ENCODE data around the gene RNASE12. TPM values are rescaled to one million over a fixed set of nuclear protein-coding genes. Genes with fewer than 3 reads are reported as not detected.

The RNASE12 gene, protein sequence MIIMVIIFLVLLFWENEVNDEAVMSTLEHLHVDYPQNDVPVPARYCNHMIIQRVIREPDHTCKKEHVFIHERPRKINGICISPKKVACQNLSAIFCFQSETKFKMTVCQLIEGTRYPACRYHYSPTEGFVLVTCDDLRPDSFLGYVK
- total RNA-seq (not detected), polyA plus RNA-seq (not detected)

DNA sequence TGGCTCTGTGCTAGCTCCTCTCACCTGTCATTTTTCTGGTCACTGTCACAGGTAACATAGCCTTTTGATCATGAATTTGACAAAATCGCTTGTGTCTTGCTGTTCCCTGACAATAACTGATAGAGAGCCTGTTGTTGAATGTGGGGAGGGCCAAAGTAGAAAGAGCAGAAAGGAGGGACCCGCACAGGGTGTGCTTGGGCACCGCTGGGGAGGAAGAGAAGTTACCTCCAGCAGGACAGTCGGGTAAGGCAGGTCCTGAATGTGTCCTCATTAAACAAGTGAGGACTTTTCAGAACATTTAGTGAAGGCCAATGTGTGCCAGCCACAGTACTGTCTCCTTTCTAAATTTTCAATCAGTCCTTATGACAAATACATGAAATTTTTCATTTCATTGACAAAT, at the start of gene RNASE12:
RNASE12 (minus strand) TSS at position 142 of the 400 bp plus-strand sequence. CDS start 653 bp downstream, outside the sequence.
- intact Hi-C loops (cut with DNase I): no loop called here
- no peaks in the 10 kb centered on the region for H3K9me3 ChIP-seq
- no peak for DNase-seq
- H3K4me3 ChIP-seq: no peak within 1 kb of the TSS
- H3K36me3 ChIP-seq: no peaks in the 10 kb centered on the region
- no peaks in the 10 kb centered on the region for H3K4me1 ChIP-seq
- H3K27me3 ChIP-seq: peaks cover 0 to 7% (median 0%) of the 10 kb centered on the region in 3 donors
- TF ChIP-seq POLR2A (IDR thresholded peaks at IDR 0.05): no peak
- TF ChIP-seq, protein P1, sequence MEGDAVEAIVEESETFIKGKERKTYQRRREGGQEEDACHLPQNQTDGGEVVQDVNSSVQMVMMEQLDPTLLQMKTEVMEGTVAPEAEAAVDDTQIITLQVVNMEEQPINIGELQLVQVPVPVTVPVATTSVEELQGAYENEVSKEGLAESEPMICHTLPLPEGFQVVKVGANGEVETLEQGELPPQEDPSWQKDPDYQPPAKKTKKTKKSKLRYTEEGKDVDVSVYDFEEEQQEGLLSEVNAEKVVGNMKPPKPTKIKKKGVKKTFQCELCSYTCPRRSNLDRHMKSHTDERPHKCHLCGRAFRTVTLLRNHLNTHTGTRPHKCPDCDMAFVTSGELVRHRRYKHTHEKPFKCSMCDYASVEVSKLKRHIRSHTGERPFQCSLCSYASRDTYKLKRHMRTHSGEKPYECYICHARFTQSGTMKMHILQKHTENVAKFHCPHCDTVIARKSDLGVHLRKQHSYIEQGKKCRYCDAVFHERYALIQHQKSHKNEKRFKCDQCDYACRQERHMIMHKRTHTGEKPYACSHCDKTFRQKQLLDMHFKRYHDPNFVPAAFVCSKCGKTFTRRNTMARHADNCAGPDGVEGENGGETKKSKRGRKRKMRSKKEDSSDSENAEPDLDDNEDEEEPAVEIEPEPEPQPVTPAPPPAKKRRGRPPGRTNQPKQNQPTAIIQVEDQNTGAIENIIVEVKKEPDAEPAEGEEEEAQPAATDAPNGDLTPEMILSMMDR (IDR thresholded peaks at IDR 0.05): no peak
- no peak for TF ChIP-seq POLR2AphosphoS5 (IDR thresholded peaks at IDR 0.05)
- no peak for TF ChIP-seq EP300 (IDR thresholded peaks at IDR 0.05)
- no peak within 1 kb of the TSS for H3K27ac ChIP-seq
- 62 to 83% methylated on average over 4 of the region's 4 CpGs for WGBS, 2 donors

DNA sequence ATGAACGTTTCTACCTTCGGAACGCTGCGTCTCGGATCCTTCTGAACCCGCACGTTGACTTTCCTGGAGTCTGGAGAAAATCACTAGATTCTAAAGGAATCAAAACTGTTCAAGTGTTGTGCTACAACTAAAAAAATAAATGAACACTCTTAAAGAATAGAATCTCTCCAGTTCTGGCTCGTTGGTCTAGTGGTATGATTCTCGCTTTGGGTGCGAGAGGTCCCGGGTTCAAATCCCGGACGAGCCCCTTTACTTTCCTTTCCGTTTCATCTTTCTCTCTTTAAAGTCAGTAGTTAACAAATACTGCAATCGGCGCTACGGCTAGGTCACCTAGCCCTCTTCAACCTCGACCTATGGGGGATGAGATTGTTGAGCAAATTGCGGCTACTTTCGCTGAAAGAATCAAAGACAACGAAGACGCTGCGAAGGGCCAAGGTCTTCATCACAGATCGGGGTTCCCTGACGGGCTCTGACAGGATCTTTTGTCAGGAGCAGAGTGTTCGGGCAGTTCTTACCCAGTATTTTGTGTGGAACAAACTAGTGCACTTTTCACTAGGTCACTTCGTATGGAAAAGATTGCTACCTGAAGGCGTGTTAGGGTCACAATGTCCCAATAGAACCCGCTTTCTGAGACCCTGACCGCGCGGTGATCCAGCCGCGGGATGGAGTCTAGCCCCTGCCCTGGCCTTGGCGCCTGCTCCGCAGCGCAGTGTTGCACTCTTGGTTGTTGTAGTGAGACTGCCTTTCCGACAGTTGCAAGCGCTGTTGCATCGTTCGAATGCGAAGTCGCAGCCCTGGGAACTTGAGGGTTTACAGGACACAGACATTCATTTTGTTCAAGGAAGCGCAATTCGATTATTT, 41.9 kb upstream of the RNASE12 start:
- H3K9me3 ChIP-seq: no peaks in the 10 kb centered on the region
- H3K4me1 ChIP-seq: peaks cover 0 to 31% (median 29%) of the 10 kb centered on the region in 4 donors
- no peaks in the 10 kb centered on the region for H3K36me3 ChIP-seq
- WGBS, 2 donors: 5 to 24% methylated on average over 45 of the region's 45 CpGs
- intact Hi-C loops (cut with DNase I): loop anchor here (2.0 kb wide), 2 partner anchors 20 to 48 kb away; no protein-coding TSS in a partner anchor
- no peak for TF ChIP-seq POLR2AphosphoS5 (IDR thresholded peaks at IDR 0.05)
- TF ChIP-seq, protein P1 (IDR thresholded peaks at IDR 0.05): no peak
- TF ChIP-seq POLR2A (IDR thresholded peaks at IDR 0.05): no peak
- no peak for TF ChIP-seq EP300 (IDR thresholded peaks at IDR 0.05)
- DNase-seq: peak; percentile 75
- peak overlapping the region; percentile 12 to 43 (median 28) for H3K4me3 ChIP-seq
- H3K27me3 ChIP-seq: peaks cover 0 to 5% (median 0%) of the 10 kb centered on the region in 3 donors
- peak overlapping the region in 3 of 4 donors; percentile 1 to 56 (median 12) for H3K27ac ChIP-seq

DNA sequence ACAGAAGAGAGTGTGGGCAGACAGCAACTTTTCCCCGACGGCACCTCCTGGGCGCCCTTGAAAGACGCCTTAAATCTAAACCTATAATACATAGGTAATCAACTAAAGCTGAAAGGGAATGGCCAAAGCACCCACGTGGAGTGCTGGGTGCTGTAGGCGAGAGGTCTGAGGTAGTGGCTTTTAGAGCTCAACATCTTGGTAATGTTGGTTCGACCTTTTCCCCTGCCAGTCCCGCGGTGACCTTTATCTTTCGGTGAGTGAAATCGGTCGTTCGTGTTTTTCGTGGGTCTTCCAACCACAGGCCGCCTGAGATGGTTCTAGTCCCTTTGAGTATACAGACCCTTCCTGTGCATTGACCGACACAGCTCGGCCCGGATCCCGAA, 41.3 kb upstream of the RNASE12 start:
- Histone ChIP-seq H3K4me1 (peaks cover 0 to 31% (median 29%) of the 10 kb centered on the region in 4 donors), H3K36me3 (no peaks in the 10 kb centered on the region), H3K4me3 (peak overlapping the region; percentile 12 to 43 (median 28)), H3K27ac (no peak overlapping the region), H3K9me3 (no peaks in the 10 kb centered on the region), H3K27me3 (peaks cover 0 to 5% (median 0%) of the 10 kb centered on the region in 3 donors)
- TF ChIP-seq POLR2AphosphoS5 (IDR thresholded peaks at IDR 0.05): no peak
- no peak for TF ChIP-seq POLR2A (IDR thresholded peaks at IDR 0.05)
- no peak for TF ChIP-seq EP300 (IDR thresholded peaks at IDR 0.05)
- TF ChIP-seq, protein P1 (IDR thresholded peaks at IDR 0.05): no peak
- intact Hi-C loops (cut with DNase I): loop anchor here (2.0 kb wide), 2 partner anchors 20 to 48 kb away; no protein-coding TSS in a partner anchor
- DNase-seq: no peak
- 1% methylated on average over 19 of the region's 19 CpGs for WGBS, 2 donors

DNA sequence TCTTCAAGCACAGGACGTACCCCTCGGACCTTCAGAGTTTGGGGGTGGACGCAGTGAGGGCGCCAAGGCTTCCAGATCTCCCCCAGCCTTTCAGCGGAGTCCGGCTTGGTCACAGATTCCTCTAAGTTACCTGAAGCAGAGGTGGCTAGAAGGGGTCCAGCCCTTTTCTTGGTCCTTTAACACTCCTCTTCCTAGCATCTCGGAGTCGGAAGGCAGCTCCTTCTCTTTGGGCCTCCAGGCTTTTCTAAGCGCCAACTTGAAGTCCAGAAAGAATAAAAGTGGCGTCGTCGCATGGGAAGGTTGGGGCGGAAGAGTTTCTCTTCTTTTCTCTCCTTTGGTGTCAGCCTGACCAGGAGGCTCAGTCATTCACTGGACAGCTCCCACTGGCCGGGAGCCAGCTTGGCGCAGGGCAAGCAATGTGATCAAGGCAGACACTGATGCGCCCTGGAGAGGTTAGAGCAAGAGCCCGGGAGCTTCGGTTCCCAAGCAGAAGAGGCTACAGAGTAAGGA, 40.8 kb upstream of the RNASE12 start:
- peak; percentile 84 for DNase-seq
- H3K27me3 ChIP-seq: peaks cover 0 to 5% (median 0%) of the 10 kb centered on the region in 3 donors
- peak overlapping the region; percentile 2 to 43 (median 28) for H3K4me3 ChIP-seq
- H3K4me1 ChIP-seq: peaks cover 0 to 33% (median 29%) of the 10 kb centered on the region in 4 donors
- WGBS, 2 donors: 1 to 2% methylated on average over 18 of the region's 18 CpGs
- no peaks in the 10 kb centered on the region for H3K9me3 ChIP-seq
- intact Hi-C loops (cut with DNase I): loop anchor here (2.0 kb wide), 2 partner anchors 19 to 49 kb away; no protein-coding TSS in a partner anchor
- H3K36me3 ChIP-seq: no peaks in the 10 kb centered on the region
- H3K27ac ChIP-seq: no peak overlapping the region
- TF ChIP-seq POLR2A (IDR thresholded peaks at IDR 0.05) (no peak), EP300 (IDR thresholded peaks at IDR 0.05) (no peak), POLR2AphosphoS5 (IDR thresholded peaks at IDR 0.05) (no peak)
- TF ChIP-seq, protein P1 (IDR thresholded peaks at IDR 0.05): no peak

Measured in sigmoid colon (tissue), 7 donors.